Measurements from ENCODE around the gene DNER.
"Not testable (repeated sequence)": the region's sequence is repeated elsewhere in the genome, so short reads cannot be mapped to it uniquely, and the experiment has no call there.

The DNER gene

GRCh38 chr2:229715895-229716507, 1.6 kb upstream of the DNER start:
- DNase-seq (ENCODE audit: low read depth, low spot score): no peak

DNA sequence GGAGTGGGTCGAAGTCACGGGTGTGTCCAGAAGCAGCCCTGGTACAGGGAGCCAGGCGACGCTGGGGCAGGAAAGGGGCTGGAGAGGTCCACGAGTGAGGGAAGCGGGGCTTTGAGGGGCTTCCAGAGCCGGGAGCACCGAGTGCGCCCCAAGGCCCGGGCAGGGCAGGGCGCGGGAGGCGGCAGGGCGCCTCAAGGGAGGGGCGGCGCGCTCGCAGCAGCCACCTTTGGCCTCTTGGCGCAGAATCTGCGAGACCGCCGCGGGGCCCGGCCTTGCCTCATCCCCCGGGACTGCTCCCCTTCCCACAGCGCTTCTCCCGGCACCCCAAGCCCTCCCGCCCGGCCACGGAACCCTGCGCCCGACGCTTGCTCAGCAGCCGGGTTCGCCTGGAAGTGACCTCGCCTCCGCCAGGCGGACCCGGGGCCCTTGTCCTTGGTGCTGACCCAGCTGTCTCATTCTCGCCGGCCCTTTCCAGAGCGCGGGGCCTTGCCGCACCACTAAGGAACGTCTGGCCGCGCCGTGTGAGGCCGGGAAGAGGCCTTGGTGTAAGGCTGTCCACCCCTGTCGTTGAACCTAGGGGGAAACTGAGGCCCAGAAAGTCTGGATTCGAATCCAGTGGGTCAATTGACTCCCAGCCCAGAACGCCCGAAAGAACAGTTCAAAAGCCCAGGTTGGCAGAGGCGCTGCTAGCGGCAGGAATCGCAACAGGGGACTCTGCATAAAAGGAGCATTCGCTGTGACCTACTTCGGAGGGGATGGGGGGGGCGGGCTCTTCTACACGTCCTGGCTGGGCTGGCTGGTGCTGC, 584 bp upstream of the DNER start:
- no peak for DNase-seq (ENCODE audit: low read depth, low spot score)

DNA sequence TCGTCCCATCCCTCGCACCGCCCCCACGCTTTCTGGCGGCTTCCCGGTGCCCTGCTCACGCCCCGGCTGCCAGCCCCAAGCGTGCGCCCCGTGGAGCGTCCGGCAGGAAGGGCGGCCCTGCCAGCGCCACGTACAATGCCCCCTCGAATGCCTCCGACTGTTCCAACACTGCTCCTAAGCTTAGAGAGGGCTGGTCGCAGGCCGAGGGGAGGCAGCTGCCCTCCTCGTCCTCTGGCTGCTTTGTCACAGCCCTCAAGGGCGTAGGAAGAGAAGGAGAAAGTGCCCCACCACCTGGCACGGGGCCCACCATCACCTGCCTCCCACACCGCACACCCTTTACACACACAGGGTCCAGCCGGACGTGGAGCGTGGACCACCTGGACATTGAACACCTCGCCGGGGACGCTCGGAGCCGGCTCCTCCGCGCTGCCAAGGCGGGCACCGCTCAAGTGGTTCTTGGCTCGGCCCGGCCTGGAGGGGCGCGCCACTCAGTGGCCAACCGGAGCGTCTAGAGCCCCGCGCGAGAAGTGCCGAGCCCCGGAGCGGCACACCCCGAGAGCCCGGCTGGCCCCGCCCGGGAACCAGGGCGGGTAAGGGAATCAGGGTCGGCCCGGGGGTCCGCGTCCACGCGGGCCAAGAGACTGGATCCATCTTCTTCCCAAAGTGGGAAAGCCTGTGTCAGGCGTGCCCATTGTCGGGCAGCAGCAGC, 830 bp downstream of the DNER start:
- DNase-seq (ENCODE audit: low read depth, low spot score): no peak

DNA sequence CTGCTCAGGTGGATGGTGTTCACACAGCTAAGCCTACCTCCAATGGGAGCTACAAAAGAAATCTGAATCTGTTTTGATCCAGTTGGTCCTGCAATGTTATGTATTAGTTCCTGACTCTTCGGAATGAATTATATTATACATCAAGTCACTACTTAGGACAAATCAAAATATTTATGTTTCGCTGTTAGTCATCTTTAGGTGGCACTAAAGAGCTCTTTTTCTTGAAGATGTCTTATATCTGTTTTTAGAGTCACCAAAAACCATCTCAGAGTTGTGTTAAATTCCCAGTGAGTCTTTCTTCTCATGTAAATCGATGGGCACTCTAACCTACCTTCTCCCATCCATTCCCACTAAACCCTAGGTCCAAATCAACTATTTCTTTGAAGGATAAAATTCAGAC, 2.2 kb downstream of the DNER start:
- no peak for DNase-seq (ENCODE audit: low read depth, low spot score)

GRCh38 chr2:229708335-229708734, 6.0 kb downstream of the DNER start:
- no peak for DNase-seq (ENCODE audit: low read depth, low spot score)

- DNase-seq (ENCODE audit: low read depth, low spot score): no peak
Measured at GRCh38 chr2:229703909-229704630, 10.3 kb downstream of the DNER start.

GRCh38 chr2:229701716-229702115, 12.6 kb downstream of the DNER start:
- no peak for DNase-seq (ENCODE audit: low read depth, low spot score)

DNA sequence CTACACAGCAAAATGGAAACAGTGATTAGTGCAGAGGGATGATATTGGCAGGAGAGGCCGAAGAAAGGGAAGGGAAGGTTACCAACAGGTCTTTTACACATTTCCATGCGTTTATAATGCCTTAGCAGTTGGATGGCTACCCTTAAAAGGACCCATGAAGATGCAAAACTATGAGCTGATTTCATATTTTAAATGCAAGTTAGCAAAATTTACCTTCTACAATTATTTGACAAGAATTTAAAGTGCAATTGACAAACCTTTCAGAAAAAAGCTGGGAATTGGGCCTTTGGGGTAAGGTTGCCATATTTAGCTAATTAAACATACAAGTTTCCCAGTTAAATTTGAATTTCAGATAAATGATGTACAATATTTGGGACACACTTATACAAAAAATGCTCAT, 13.3 kb downstream of the DNER start:
- no peak for DNase-seq (ENCODE audit: low read depth, low spot score)

GRCh38 chr2:229695961-229696360, 18.4 kb downstream of the DNER start:
- no peak for DNase-seq (ENCODE audit: low read depth, low spot score)

DNA sequence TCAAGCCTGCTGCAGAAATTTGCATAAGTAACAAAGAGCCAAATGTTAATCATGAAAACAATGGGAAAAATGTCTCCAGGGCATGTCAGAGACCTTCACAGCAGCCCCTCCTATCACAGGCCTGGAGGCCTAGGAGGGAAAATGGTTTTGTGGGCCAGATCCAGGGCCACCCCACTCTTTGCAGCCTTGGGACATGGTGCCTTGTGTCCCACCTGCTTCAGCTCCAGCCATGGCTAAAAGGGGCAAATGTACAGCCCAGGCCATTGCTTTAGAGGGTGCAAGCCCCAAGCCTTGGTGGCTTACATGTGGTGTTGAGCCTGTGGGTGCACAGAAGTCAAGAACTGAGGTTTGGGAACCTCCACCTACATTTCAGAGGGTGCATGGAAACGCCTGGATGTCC, 20.5 kb downstream of the DNER start:
- DNase-seq (ENCODE audit: low read depth, low spot score): not testable (repeated sequence)

DNA sequence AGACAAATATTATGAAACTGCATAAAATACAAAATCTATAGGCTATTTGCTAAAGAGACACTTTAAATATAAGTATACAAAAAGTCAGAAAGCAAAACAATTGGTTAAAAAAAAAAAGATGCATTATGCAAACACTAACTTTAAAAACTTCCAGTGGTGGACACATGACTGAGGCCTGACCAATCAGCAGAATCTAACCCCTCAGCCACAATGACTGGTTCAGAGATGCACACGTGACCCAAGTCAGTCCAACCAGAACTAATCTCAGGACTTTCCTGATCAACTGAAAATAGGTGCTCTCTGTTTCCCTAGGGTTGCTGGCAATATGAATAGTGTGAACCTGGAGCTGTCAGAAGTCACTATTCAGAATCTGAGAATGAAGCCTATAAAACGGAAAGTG, 22.7 kb downstream of the DNER start:
- DNase-seq (ENCODE audit: low read depth, low spot score): no peak

- DNase-seq (ENCODE audit: low read depth, low spot score): no peak
Measured at GRCh38 chr2:229689307-229689839, 25.0 kb downstream of the DNER start.

DNA sequence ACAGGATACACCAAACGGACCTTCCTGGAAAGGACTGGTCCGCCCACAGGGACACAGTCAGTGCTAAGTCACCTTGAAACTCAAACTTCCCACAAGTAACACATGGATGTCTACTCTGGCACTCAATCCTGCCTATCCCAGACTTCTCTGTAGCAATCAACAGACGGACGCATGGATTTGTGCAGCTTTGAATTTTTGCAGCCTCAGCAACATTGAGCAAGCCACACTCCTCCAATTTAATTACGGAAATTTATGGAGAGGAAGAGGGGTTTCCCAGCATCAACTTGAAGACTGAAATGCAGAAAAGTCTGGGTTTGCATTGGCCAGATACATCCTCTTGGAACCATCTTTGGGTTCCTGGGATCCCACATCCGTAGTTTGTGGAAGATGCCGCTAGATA, 26.2 kb downstream of the DNER start:
- no peak for DNase-seq (ENCODE audit: low read depth, low spot score)

GRCh38 chr2:229686122-229686919, 28.0 kb downstream of the DNER start:
- DNase-seq (ENCODE audit: low read depth, low spot score): no peak

DNA sequence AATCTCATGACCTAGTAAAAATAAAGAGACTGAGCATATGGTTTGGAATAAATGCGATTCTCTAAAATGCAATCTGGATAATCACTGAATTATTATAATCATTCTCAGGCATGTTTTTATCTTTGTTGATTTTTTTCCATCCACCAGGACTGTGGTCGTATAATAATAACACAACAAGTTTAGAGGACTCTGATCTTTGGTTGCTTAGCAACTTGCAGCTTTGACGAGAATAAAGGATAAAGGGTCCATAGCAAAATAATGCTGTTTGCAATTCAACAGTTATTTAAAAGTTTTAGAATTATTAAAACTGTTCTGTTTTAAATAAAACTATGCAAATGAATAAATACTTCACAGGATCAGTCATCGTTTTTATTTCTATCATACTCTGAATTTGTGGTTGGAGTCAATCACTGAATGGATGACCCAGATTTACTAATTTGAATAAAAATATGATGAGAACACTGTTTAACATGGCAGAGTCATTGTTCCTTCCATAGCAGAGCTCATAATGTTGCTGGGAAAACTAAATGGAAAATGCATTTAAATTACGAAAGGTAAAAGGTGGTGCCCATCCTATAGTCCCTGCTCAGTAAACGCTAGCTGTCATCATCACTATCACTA, 29.3 kb downstream of the DNER start:
- DNase-seq (ENCODE audit: low read depth, low spot score): no peak

GRCh38 chr2:229679393-229680125, 34.8 kb downstream of the DNER start:
- DNase-seq (ENCODE audit: low read depth, low spot score): no peak

DNA sequence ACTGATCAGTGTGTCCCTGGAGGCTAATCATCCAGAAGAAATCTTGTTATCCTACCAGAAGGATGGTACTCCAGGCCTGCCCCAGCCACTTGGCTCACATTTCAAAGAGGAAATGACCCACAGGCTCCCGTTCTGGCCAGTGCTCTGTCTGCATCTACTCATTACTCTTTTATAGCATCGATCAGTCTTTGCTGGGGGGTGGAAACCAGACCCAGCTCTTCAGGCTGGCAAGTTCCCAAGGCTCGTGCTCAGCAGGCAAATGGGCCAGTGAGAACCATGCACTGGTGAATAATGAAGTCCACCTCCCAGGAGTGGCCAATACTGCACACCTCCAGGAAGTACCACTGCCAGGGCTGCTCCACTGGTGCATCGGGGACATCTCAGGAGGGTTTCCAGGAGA, 38.8 kb downstream of the DNER start:
- DNase-seq (ENCODE audit: low read depth, low spot score): no peak

DNA sequence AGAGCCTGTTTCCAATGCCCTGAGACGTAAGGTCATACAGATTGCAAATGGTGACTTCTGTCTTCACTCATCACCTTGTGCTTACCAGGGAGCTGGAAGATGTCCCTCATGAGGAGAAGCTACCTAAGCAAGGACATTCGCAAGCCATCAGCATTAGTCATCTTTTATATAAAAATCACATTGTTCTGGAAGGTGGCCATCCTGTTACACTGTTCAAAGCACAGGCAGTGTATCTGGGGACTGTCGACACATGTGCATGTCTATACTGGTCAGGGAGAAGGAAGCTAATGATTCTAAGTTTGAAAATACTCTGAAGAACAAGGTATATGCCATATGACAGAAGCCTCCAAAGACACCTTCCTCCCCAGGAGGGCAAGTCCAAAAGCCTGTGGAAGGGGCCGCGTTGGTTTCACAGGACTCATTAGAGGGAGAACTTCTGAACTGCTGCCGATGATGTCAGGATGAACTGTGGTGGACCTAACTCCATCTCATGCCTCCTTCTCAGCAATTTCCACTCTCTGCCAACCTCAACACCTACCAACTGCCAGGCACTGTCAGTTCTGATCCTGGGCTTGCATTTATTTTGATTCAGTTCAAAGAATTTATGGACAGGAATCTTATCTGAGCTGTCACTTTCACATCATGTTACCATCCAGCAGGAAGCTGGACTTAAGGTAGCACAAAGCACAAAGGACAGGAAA, 39.4 kb downstream of the DNER start:
- no peak for DNase-seq (ENCODE audit: low read depth, low spot score)

GRCh38 chr2:229673676-229674075, 40.7 kb downstream of the DNER start:
- no peak for DNase-seq (ENCODE audit: low read depth, low spot score)

Data from iPS DF 19.7 (cell line).